Heart right ventricle (tissue), 16 donors: Measurements from ENCODE around the gene C1orf105. TPM values are rescaled to one million over a fixed set of nuclear protein-coding genes. Genes with fewer than 3 reads are reported as not detected.

Source experiments
- ATAC-seq, 8 donors: fragments of 200-7000 bp; cut with Tn5 transposase; one replicate each; pipeline ENCODE4 v1.9.1; 2020; ENCODE audit warnings: mild to moderate bottlenecking in 8 of 8, moderate library complexity in 8 of 8, moderate number of reproducible peaks in 1 of 8
- DNase-seq, 2 donors: peaks; one replicate each; pipeline ENCODE4 v3.0.0-alpha.2; 2020
- H3K27ac ChIP-seq, 10 donors: fragments of 200-600 bp; sonication (generic) in 2 of 10; one replicate each; pipeline versions ENCODE4 v1.5.0 to v1.8.0; 2020 to 2022; ENCODE audit warnings: mild to moderate bottlenecking in 3 of 10
- H3K27me3 ChIP-seq, 7 donors: fragments of 200-600 bp; one replicate each; pipeline ENCODE4 v1.8.0; 2021 to 2022; ENCODE audit warnings: mild to moderate bottlenecking in 2 of 7
- H3K36me3 ChIP-seq, 9 donors: fragments of 200-600 bp; sonication (generic) in 1 of 9; one replicate each; pipeline versions ENCODE4 v1.5.0 to v1.8.0; 2020 to 2022; ENCODE audit warnings: mild to moderate bottlenecking in 2 of 9
- H3K4me1 ChIP-seq, 9 donors: fragments of 200-600 bp; sonication (generic) in 1 of 9; one replicate each; pipeline versions ENCODE4 v1.5.0 to v1.8.0; 2020 to 2022; ENCODE audit warnings: mild to moderate bottlenecking in 4 of 9
- H3K4me3 ChIP-seq, 10 donors: fragments of 200-600 bp; sonication (generic) in 2 of 10; one replicate each; pipeline versions ENCODE4 v1.5.0 to v1.8.0; 2020 to 2022; ENCODE audit warnings: mild to moderate bottlenecking in 7 of 10, moderate library complexity in 2 of 10
- H3K9me3 ChIP-seq, 11 donors: fragments of 200-600 bp in 10 of 11; sonication (generic) in 2 of 11; one replicate each; pipeline versions ENCODE4 v1.5.0 to v1.8.0; 2013 to 2022; ENCODE audit warnings: mild to moderate bottlenecking in 2 of 11, control low read depth in 1 of 11, moderate library complexity in 1 of 11
- CTCF ChIP-seq, 9 donors: fragments of 200-600 bp; sonication (generic) in 2 of 9; IDR thresholded peaks; one replicate each; pipeline versions ENCODE4 v1.5.0 to v1.8.0; 2021 to 2022; ENCODE audit warnings: antibody characterized with exemption in 9 of 9, mild to moderate bottlenecking in 5 of 9, moderate library complexity in 1 of 9
- WGBS, 2 donors: extraction: QIAGEN DNeasy Blood & Tissue Kit; methylation state at CpG; one replicate each; pipeline ENCODE4 v1.1.7; 2013; ENCODE audit warnings: inconsistent platforms in 1 of 2; 5-methylcytosine and 5-hydroxymethylcytosine counted together
- intact Hi-C, 10 donors: fragments of 100-400 bp; cut with DNase I; formaldehyde crosslinking; loops; one replicate each; pipeline versions ENCODE4 v1.11.1 to v1.14.2; 2022
- polyA plus RNA-seq, 2 donors: library from polyadenylated mRNA; stranded (reverse); fragments of 200-250 nt; gene quantifications; one replicate each; pipeline ENCODE4 v1.2.3, GENCODE V29; 2013
- total RNA-seq, 10 donors: library from RNA; stranded (reverse); fragmentation: NEBNext Ultra II Directional in 3 of 10; extraction: Animal tissue kit (Norgen Biotek cat#: 25700) in 3 of 10; gene quantifications; one replicate each; pipeline versions ENCODE4 v1.2.1 to v1.2.4, GENCODE V29; 2021 to 2023
- donor health status: Arrhythmogenic right ventricular cardiomyopathy.
- donor health status: ischemic (EF 13 %, LVEDD 7.1; RV severe dilation, severe dysfunction).
- donor health status: healthy with polysubstance abuse.
- donor health status: DM: no; HTN: yes; CAD: no.
- donor health status: DM: no; HTN: no; CAD: no.
- donor health status: ischemic (EF 25% LVEDD 6.9; RV normal size, moderate dysfunction).
- donor health status: ischemic (EF 25% LVEDD 5.7; RV mildly dilated, moderate dysfunction).
- donor health status: healthy.
- donor health status: DM: yes; HTN: yes; CAD: no.
- donor health status: Ischemic cardiomyopathy.
- donor health status: ischemic (EF 35%, LVEDD 5.7; RV mildly dilated, moderate dysfunction).
- donor health status: nonischemic (EF 11% LVEDD 7.7; RV severe dilation, severe dysfunction).
- donor health status: DM: yes; HTN: yes; CAD: no.
- donor health status: PGD.
- donor health status: ischemic (EF 29% LVEDD 5.4; RV normal size, mild dysfunction).
- donor health status: nonischemic (EF 23%, LVEDD 6.1; RV moderate dilation, normal function).

C1orf105 gene
- total and polyA plus RNA-seq, 12 donors: 1.1 to 52.7 (median 8.6) TPM

- H3K9me3 ChIP-seq: no peaks in the 10 kb centered on the region
- H3K4me1 ChIP-seq: no peaks in the 10 kb centered on the region
- no peak overlapping the region for H3K27ac ChIP-seq
- no peak for TF ChIP-seq CTCF (IDR thresholded peaks at IDR 0.05)
- no peak for DNase-seq
- no peaks in the 10 kb centered on the region for H3K36me3 ChIP-seq
- H3K27me3 ChIP-seq: no peaks in the 10 kb centered on the region
- intact Hi-C loops: no loop called here
- no peak overlapping the region for H3K4me3 ChIP-seq
- no peak for ATAC-seq
These were observed 6.2 kb upstream of the C1orf105 start for GRCh38 chr1:172414331-172414730.

GRCh38 chr1:172416496-172417035, 3.9 kb upstream of the C1orf105 start:
- TF ChIP-seq CTCF (IDR thresholded peaks at IDR 0.05): no peak
- Histone ChIP-seq H3K27ac (no peak overlapping the region), H3K27me3 (no peaks in the 10 kb centered on the region), H3K4me3 (no peak overlapping the region), H3K4me1 (peaks cover 0 to 4% (median 0%) of the 10 kb centered on the region in 9 donors), H3K36me3 (no peaks in the 10 kb centered on the region), H3K9me3 (no peaks in the 10 kb centered on the region)
- DNase-seq (no peak), ATAC-seq (no peak)
- intact Hi-C loops: no loop called here
- 82 to 84% methylated on average over 4 of the region's 4 CpGs for WGBS, 2 donors

DNA sequence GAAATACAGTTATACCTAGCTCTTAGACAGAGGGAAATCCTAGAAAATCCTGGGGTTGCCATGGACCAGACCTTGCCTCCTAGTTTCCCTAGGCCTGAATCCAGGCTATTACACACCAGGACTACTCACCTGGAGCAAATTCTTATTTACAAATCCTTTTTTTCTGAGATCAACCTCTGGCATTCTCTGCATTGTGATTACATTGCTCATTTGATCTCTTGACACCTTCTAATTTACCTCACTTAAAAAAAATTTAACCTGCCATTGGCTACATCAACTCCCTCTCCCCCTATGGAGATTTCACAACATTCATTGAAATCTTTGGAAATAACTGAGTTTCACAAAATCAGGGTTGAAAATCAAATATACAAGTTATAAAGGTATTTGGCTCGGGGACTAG, 2.9 kb upstream of the C1orf105 start:
- ATAC-seq (no peak), DNase-seq (no peak)
- Histone ChIP-seq H3K27ac (no peak overlapping the region), H3K4me3 (no peak overlapping the region), H3K36me3 (no peaks in the 10 kb centered on the region), H3K9me3 (no peaks in the 10 kb centered on the region), H3K4me1 (peaks cover 0 to 9% (median 5%) of the 10 kb centered on the region in 9 donors), H3K27me3 (no peaks in the 10 kb centered on the region)
- no peak for TF ChIP-seq CTCF (IDR thresholded peaks at IDR 0.05)
- WGBS, 2 donors: 98 to 100% methylated on average over 1 of the region's 1 CpG
- intact Hi-C loops: no loop called here

- Histone ChIP-seq H3K27ac (no peak overlapping the region), H3K27me3 (no peaks in the 10 kb centered on the region), H3K9me3 (no peaks in the 10 kb centered on the region), H3K4me1 (peaks cover 0 to 10% (median 5%) of the 10 kb centered on the region in 9 donors), H3K36me3 (no peaks in the 10 kb centered on the region), H3K4me3 (no peak overlapping the region)
- 72% methylated on average over 5 of the region's 5 CpGs for WGBS, 2 donors
- peak in 1 of 2 donors; percentile 30 for DNase-seq
- no peak for TF ChIP-seq CTCF (IDR thresholded peaks at IDR 0.05)
- peak in 5 of 8 donors; percentile 39 to 77 (median 47) for ATAC-seq
- intact Hi-C loops: loop anchor here in 2 of 10 donors (10.0 kb wide), 2 partner anchors 327 to 627 kb away; no protein-coding TSS in a partner anchor
These were observed 1.6 kb downstream of the C1orf105 start for GRCh38 chr1:172421974-172422604.
